GM12878 (cell line): ENCODE results near the gene MYRF. TPM values are rescaled to one million over a fixed set of nuclear protein-coding genes. Genes with fewer than 3 reads are reported as not detected.

Experiments used
- CTCF ChIP-seq, 3 experiments: IDR thresholded peaks in 2 of 3; conservative IDR thresholded peaks in 1 of 3; 2 replicates each; pipeline ENCODE4 v1.5.1; 2011; ENCODE audit warnings: low read depth in 3 of 3, low read length in 3 of 3, mild to moderate bottlenecking in 3 of 3, control low read depth in 2 of 3, moderate library complexity in 2 of 3, inconsistent platforms in 1 of 3, mixed read lengths in 1 of 3; ENCODE audit not compliant: control insufficient read depth in 2 of 3, insufficient read depth in 1 of 3; ENCODE audit errors: extremely low read depth in 1 of 3
- SIN3A ChIP-seq: IDR thresholded peaks from 2 replicates; pipeline ENCODE4 v1.6.1; 2012; ENCODE audit warnings: low read depth, low read length, improper control_type of control experiment
- YBX1 ChIP-seq: fragments of 450-650 bp; IDR thresholded peaks from 2 replicates; pipeline ENCODE4 v1.6.1; 2016; ENCODE audit warnings: antibody characterized with exemption
- polyA plus RNA-seq, 11 experiments: library from polyadenylated mRNA; depleted of rRNA in 4 of 11; unstranded in 6 of 11; stranded (reverse) in 5 of 11; fragments of >200 nt; fragmentation: Nextera tagmentation in 4 of 11; fragmentation: Illumina TruSeq in 1 of 11; extraction: Ambion mirVana in 4 of 11; extraction: Trizol in 1 of 11; gene quantifications; 1 replicate in 1 of 11; 2 replicates in 10 of 11; pipeline versions ENCODE4 v1.2.1 to v1.2.3, GENCODE V29; 2011 to 2016; ENCODE audit warnings: inconsistent platforms in 2 of 11, missing spikeins in 2 of 11, low read depth in 1 of 11
- total RNA-seq, 4 experiments: library from RNA; depleted of rRNA in 3 of 4; stranded (reverse); fragments of >200 nt in 3 of 4; fragmentation: Illumina TruSeq in 1 of 4; extraction: Trizol in 1 of 4; gene quantifications; 2 replicates each; pipeline versions ENCODE4 v1.2.1 to v1.2.3, GENCODE V29; 2013 to 2021
- TF ChIP-seq, protein P1 (sequence below): fragments of 450-650 bp; IDR thresholded peaks from 2 replicates; pipeline ENCODE4 v1.6.1; 2017; ENCODE audit warnings: mild to moderate bottlenecking, moderate library complexity
- TF ChIP-seq, protein P2 (sequence below): fragments of 450-650 bp; IDR thresholded peaks from 2 replicates; pipeline ENCODE4 v1.6.1; 2016; ENCODE audit warnings: mild to moderate bottlenecking, moderate library complexity, borderline replicate concordance

MYRF gene
- total and polyA plus RNA-seq, 10 of the 15 experiments (the other 5 are each of a cell fraction or from before 2014, with no cell fraction given) = 0.27 to 15.6 (median 0.89) TPM

GRCh38 chr11:61712846-61713245, 39.6 kb upstream of the MYRF start (continued):
- TF ChIP-seq, protein P1, sequence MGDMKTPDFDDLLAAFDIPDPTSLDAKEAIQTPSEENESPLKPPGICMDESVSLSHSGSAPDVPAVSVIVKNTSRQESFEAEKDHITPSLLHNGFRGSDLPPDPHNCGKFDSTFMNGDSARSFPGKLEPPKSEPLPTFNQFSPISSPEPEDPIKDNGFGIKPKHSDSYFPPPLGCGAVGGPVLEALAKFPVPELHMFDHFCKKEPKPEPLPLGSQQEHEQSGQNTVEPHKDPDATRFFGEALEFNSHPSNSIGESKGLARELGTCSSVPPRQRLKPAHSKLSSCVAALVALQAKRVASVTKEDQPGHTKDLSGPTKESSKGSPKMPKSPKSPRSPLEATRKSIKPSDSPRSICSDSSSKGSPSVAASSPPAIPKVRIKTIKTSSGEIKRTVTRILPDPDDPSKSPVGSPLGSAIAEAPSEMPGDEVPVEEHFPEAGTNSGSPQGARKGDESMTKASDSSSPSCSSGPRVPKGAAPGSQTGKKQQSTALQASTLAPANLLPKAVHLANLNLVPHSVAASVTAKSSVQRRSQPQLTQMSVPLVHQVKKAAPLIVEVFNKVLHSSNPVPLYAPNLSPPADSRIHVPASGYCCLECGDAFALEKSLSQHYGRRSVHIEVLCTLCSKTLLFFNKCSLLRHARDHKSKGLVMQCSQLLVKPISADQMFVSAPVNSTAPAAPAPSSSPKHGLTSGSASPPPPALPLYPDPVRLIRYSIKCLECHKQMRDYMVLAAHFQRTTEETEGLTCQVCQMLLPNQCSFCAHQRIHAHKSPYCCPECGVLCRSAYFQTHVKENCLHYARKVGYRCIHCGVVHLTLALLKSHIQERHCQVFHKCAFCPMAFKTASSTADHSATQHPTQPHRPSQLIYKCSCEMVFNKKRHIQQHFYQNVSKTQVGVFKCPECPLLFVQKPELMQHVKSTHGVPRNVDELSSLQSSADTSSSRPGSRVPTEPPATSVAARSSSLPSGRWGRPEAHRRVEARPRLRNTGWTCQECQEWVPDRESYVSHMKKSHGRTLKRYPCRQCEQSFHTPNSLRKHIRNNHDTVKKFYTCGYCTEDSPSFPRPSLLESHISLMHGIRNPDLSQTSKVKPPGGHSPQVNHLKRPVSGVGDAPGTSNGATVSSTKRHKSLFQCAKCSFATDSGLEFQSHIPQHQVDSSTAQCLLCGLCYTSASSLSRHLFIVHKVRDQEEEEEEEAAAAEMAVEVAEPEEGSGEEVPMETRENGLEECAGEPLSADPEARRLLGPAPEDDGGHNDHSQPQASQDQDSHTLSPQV = no peak
- TF ChIP-seq SIN3A (no peak), CTCF (IDR thresholded peaks at IDR 0.05 in 2 of 3, conservative IDR thresholded peaks at IDR 0.05 in 1 of 3; ENCODE audit: control insufficient read depth in 2 of 3, extremely low read depth in 1 of 3, insufficient read depth in 1 of 3, low read depth in 3 of 3, low read length in 3 of 3) (no peak), YBX1 (no peak)
- TF ChIP-seq, protein P2, sequence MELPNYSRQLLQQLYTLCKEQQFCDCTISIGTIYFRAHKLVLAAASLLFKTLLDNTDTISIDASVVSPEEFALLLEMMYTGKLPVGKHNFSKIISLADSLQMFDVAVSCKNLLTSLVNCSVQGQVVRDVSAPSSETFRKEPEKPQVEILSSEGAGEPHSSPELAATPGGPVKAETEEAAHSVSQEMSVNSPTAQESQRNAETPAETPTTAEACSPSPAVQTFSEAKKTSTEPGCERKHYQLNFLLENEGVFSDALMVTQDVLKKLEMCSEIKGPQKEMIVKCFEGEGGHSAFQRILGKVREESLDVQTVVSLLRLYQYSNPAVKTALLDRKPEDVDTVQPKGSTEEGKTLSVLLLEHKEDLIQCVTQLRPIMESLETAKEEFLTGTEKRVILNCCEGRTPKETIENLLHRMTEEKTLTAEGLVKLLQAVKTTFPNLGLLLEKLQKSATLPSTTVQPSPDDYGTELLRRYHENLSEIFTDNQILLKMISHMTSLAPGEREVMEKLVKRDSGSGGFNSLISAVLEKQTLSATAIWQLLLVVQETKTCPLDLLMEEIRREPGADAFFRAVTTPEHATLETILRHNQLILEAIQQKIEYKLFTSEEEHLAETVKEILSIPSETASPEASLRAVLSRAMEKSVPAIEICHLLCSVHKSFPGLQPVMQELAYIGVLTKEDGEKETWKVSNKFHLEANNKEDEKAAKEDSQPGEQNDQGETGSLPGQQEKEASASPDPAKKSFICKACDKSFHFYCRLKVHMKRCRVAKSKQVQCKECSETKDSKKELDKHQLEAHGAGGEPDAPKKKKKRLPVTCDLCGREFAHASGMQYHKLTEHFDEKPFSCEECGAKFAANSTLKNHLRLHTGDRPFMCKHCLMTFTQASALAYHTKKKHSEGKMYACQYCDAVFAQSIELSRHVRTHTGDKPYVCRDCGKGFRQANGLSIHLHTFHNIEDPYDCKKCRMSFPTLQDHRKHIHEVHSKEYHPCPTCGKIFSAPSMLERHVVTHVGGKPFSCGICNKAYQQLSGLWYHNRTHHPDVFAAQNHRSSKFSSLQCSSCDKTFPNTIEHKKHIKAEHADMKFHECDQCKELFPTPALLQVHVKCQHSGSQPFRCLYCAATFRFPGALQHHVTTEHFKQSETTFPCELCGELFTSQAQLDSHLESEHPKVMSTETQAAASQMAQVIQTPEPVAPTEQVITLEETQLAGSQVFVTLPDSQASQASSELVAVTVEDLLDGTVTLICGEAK = no peak
